Upper lobe of left lung (tissue), 4 donors: ENCODE data around the gene DMD.

Experiments used
- CTCF ChIP-seq, 6 experiments: fragments of 450-650 bp in 4 of 6; fragments of 200-600 bp in 2 of 6; sonication (generic) in 2 of 6; IDR thresholded peaks; one replicate each; pipeline ENCODE4 v1.5.1; 2016 to 2019; ENCODE audit warnings: antibody characterized with exemption in 6 of 6
- POLR2A ChIP-seq, 4 donors: fragments of 450-650 bp; IDR thresholded peaks; one replicate each; pipeline ENCODE4 v1.5.1; 2016 to 2017; ENCODE audit warnings: antibody characterized with exemption in 4 of 4, mild to moderate bottlenecking in 2 of 4

GRCh38 chrX:32514986-32515385 is 696.4 kb downstream of the DMD start:
- no peak for TF ChIP-seq CTCF (IDR thresholded peaks at IDR 0.05)
- no peak for TF ChIP-seq POLR2A (IDR thresholded peaks at IDR 0.05)
